HL-60 (cell line): ENCODE data around the gene POMT1.

ENCODE experiments used
- DNase-seq, 2 experiments: peaks; one replicate each; pipeline ENCODE4 v3.0.0-alpha.2; 2010 to 2020; ENCODE audit warnings: low read depth in 1 of 2, low spot score in 1 of 2
- H3K27ac ChIP-seq: fragments of 250-450 bp; sonication (Bioruptor Pico); replicated peaks from 2 replicates; pipeline ENCODE4 v1.5.1; 2020; ENCODE audit warnings: mild to moderate bottlenecking, moderate library complexity
- H3K27me3 ChIP-seq: fragments of 250-450 bp; sonication (Bioruptor Pico); 2 replicates; pipeline ENCODE4 v1.5.1; 2021; ENCODE audit warnings: mild to moderate bottlenecking, moderate library complexity; ENCODE audit not compliant: insufficient read depth, poor library complexity, severe bottlenecking
- H3K4me3 ChIP-seq: replicated peaks from 2 replicates; pipeline ENCODE4 v1.5.1; 2011; ENCODE audit warnings: mild to moderate bottlenecking, control low read depth, low read length; ENCODE audit not compliant: insufficient read depth
- GABPA ChIP-seq: IDR thresholded peaks from 2 replicates; pipeline ENCODE4 v1.6.1; 2012; ENCODE audit warnings: low read depth
- POLR2AphosphoS5 ChIP-seq: IDR thresholded peaks from 2 replicates; pipeline ENCODE4 v1.6.1; 2012; ENCODE audit warnings: low read depth
- SPI1 ChIP-seq: IDR thresholded peaks from 2 replicates; pipeline ENCODE4 v1.6.1; 2012; ENCODE audit warnings: low read depth, mild to moderate bottlenecking, borderline replicate concordance
- TF ChIP-seq, protein P1 (sequence below): IDR thresholded peaks from 2 replicates; pipeline ENCODE4 v1.6.1; 2012; ENCODE audit warnings: low read depth; ENCODE audit not compliant: insufficient replicate concordance
- TF ChIP-seq, protein P2 (sequence below): IDR thresholded peaks from one replicate; pipeline ENCODE4 v1.5.1; 2011; ENCODE audit warnings: low read length, control low read depth, inconsistent platforms; ENCODE audit not compliant: insufficient read depth

The POMT1 gene

DNA sequence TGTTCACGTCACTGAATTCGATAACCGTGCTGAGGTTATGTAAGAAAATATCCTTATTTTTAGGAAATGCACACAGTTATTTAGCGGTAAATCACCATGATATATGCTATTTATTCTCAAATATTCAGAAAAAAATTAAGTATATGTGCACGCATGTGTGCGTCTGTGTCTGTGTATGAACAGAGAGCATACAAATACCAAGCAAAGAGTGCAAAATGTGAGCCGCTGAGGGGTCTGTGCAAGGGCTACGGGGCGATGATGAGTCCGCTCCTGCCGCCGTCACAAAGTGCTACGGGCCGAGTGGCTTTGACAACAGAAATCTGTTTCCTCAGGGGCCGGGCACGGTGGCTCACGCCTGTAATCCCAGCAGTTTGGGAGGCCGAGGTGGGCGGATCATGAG, 35.2 kb downstream of the POMT1 start:
- Histone ChIP-seq H3K27me3 (no peaks in the 10 kb centered on the region), H3K4me3 (no peak overlapping the region), H3K27ac (no peak overlapping the region)
- no peak for DNase-seq
- TF ChIP-seq POLR2AphosphoS5 (no peak), SPI1 (no peak), GABPA (no peak)
- TF ChIP-seq, protein P1, sequence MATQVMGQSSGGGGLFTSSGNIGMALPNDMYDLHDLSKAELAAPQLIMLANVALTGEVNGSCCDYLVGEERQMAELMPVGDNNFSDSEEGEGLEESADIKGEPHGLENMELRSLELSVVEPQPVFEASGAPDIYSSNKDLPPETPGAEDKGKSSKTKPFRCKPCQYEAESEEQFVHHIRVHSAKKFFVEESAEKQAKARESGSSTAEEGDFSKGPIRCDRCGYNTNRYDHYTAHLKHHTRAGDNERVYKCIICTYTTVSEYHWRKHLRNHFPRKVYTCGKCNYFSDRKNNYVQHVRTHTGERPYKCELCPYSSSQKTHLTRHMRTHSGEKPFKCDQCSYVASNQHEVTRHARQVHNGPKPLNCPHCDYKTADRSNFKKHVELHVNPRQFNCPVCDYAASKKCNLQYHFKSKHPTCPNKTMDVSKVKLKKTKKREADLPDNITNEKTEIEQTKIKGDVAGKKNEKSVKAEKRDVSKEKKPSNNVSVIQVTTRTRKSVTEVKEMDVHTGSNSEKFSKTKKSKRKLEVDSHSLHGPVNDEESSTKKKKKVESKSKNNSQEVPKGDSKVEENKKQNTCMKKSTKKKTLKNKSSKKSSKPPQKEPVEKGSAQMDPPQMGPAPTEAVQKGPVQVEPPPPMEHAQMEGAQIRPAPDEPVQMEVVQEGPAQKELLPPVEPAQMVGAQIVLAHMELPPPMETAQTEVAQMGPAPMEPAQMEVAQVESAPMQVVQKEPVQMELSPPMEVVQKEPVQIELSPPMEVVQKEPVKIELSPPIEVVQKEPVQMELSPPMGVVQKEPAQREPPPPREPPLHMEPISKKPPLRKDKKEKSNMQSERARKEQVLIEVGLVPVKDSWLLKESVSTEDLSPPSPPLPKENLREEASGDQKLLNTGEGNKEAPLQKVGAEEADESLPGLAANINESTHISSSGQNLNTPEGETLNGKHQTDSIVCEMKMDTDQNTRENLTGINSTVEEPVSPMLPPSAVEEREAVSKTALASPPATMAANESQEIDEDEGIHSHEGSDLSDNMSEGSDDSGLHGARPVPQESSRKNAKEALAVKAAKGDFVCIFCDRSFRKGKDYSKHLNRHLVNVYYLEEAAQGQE = no peak
- TF ChIP-seq, protein P2, sequence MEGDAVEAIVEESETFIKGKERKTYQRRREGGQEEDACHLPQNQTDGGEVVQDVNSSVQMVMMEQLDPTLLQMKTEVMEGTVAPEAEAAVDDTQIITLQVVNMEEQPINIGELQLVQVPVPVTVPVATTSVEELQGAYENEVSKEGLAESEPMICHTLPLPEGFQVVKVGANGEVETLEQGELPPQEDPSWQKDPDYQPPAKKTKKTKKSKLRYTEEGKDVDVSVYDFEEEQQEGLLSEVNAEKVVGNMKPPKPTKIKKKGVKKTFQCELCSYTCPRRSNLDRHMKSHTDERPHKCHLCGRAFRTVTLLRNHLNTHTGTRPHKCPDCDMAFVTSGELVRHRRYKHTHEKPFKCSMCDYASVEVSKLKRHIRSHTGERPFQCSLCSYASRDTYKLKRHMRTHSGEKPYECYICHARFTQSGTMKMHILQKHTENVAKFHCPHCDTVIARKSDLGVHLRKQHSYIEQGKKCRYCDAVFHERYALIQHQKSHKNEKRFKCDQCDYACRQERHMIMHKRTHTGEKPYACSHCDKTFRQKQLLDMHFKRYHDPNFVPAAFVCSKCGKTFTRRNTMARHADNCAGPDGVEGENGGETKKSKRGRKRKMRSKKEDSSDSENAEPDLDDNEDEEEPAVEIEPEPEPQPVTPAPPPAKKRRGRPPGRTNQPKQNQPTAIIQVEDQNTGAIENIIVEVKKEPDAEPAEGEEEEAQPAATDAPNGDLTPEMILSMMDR = no peak

DNA sequence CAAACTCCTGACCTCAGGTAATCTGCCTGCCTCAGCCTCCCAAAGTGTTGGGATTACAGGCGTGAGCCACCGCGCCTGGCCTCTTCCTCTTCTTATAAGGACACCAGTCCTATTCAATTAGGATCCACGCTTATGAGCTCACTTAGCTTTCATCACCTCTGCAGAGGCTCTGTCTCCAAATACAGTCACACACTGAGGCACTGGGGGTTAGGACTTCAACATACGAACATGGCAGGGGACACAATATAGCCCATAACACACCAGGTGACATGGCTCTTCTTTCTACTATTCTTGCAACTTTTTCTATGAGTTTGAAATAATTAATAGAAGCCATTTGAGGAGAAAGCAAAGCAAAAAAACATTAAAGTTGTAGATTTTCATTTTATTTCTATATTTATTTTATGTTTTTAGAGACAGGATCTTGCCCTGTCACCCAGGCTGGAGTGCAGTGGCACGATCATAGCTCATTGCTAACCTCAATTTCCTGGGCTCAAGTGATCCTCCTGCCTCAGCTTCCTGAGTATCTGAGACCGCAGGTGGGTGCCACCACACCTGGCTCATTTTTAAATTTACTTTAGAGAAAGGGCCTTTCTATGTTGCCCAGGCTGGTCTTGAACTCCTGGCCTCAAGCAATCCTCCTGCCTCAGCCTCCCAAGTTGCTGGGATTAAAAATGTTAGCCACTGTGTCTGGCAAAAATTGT, 36.7 kb downstream of the POMT1 start:
- H3K27me3 ChIP-seq = no peaks in the 10 kb centered on the region
- TF ChIP-seq, protein P2 = no peak
- TF ChIP-seq POLR2AphosphoS5 = no peak
- TF ChIP-seq GABPA = no peak
- no peak for TF ChIP-seq SPI1
- TF ChIP-seq, protein P1 = no peak
- DNase-seq = no peak
- H3K27ac ChIP-seq = no peak overlapping the region
- H3K4me3 ChIP-seq = no peak overlapping the region

DNA sequence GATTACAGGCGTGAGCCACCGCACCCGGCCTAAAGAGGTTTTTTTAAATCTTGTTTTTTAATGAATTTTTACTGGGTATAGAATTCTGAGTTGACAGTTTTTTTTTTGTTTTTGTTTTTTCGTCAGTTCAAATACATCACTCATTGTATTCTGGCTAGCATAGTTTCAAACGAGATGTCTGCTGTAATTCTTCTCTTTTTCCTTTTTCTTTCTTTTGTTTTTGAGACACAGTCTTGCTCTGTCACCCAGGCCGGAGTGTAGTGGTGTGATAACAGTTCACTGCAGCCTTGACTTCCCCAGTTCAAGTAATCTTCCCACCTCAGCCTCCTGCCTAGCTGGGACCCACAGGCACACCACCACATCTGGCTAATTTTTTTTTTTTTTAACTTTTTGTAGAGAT, 40.4 kb downstream of the POMT1 start:
- Histone ChIP-seq H3K27me3 (peaks cover 11% of the 10 kb centered on the region), H3K4me3 (no peak overlapping the region)
- TF ChIP-seq GABPA = no peak
- TF ChIP-seq, protein P1 = no peak

More for the DNA sequence above, 40.4 kb downstream of the POMT1 start:
- H3K27ac ChIP-seq = no peak overlapping the region
- no peak for DNase-seq
